A673 (cell line): ENCODE measurements around the gene BIRC6. TPM values are rescaled to one million over a fixed set of nuclear protein-coding genes. Genes with fewer than 3 reads are reported as not detected.
"Not testable (repeated sequence)": the region's sequence is repeated elsewhere in the genome, so short reads cannot be mapped to it uniquely, and the experiment has no call there.

ENCODE experiments used
- BruUV-seq: library from RNA; stranded (reverse); fragments of 400-500 nt; replicated peaks from 2 replicates; lab custom pipeline; 2021; lab: Mats Ljungman, UMichigan
- CTCF ChIA-PET: fragments of 300-600 bp; sonication (Branson Sonifier 250); formaldehyde crosslinking; loops from one replicate; lab custom pipeline; 2022; ENCODE audit warnings: antibody characterized with exemption; lab: Charles Lee
- POLR2A ChIA-PET: fragments of 300-600 bp; sonication (Branson Sonifier 250); formaldehyde crosslinking; loops from one replicate; lab custom pipeline; 2022; ENCODE audit warnings: antibody characterized with exemption; ENCODE audit not compliant: low non-redundant PET; lab: Charles Lee
- DNase-seq: peaks from one replicate; pipeline ENCODE4 v3.0.0-alpha.2; 2015; ENCODE audit warnings: low spot score
- H3K27ac ChIP-seq: fragments of 200-600 bp; sonication (generic); 2 replicates; pipeline ENCODE4 v1.5.1; 2016; ENCODE audit warnings: mixed run types, low read depth, mild to moderate bottlenecking, mixed read lengths, antibody characterized with exemption, low read length; ENCODE audit not compliant: poor library complexity, severe bottlenecking
- H3K27me3 ChIP-seq: fragments of 200-600 bp; sonication (generic); replicated peaks from 2 replicates; pipeline ENCODE4 v1.6.1; 2017; ENCODE audit warnings: mixed run types, low read depth, mild to moderate bottlenecking, mixed read lengths, antibody characterized with exemption, low read length; ENCODE audit not compliant: insufficient read depth, poor library complexity
- H3K36me3 ChIP-seq: fragments of 200-600 bp; sonication (generic); 2 replicates; pipeline ENCODE4 v1.6.1; 2016; ENCODE audit warnings: mixed run types, mild to moderate bottlenecking, mixed read lengths, antibody characterized with exemption, low read length; ENCODE audit not compliant: insufficient read depth, poor library complexity, severe bottlenecking
- H3K4me1 ChIP-seq: fragments of 200-600 bp; sonication (generic); 2 replicates; pipeline ENCODE4 v1.6.1; 2017; ENCODE audit warnings: mixed run types, mild to moderate bottlenecking, mixed read lengths, antibody characterized with exemption, low read length; ENCODE audit not compliant: insufficient read depth, poor library complexity, severe bottlenecking
- H3K4me3 ChIP-seq: fragments of 200-600 bp; sonication (generic); 2 replicates; pipeline ENCODE4 v1.5.1; 2016; ENCODE audit warnings: low read depth, mixed run types, mild to moderate bottlenecking, mixed read lengths, low read length; ENCODE audit not compliant: poor library complexity, severe bottlenecking
- H3K9me3 ChIP-seq: fragments of 200-600 bp; sonication (generic); 2 replicates; pipeline ENCODE4 v1.6.1; 2016; ENCODE audit warnings: mixed run types, low read depth, mild to moderate bottlenecking, mixed read lengths, antibody characterized with exemption, low read length; ENCODE audit not compliant: poor library complexity, severe bottlenecking
- CTCF ChIP-seq: fragments of 300-800, 200-600 bp; sonication (generic); conservative IDR thresholded peaks from 2 replicates; pipeline ENCODE4 v1.5.1; 2017; ENCODE audit warnings: low read depth, mild to moderate bottlenecking, antibody characterized with exemption, low read length, moderate library complexity, mixed read lengths
- EZH2 ChIP-seq: fragments of 200-600 bp; sonication (generic); IDR thresholded peaks from 2 replicates; pipeline ENCODE4 v1.6.1; 2017; ENCODE audit warnings: borderline replicate concordance, low read depth, mild to moderate bottlenecking, mixed read lengths, antibody characterized with exemption, low read length; ENCODE audit not compliant: poor library complexity, severe bottlenecking
- intact Hi-C: fragments of 100-400 bp; cut with micrococcal nuclease; formaldehyde crosslinking; loops from one replicate; pipeline ENCODE4 v1.10.0; 2022; ENCODE audit not compliant: unreplicated experiment
- total RNA-seq: library from RNA; stranded (reverse); gene quantifications from 2 replicates; pipeline ENCODE4 v1.2.3, GENCODE V29; 2021

Gene BIRC6
- total RNA-seq, 1 experiment from 2014 or later, result 75.9 TPM

DNA sequence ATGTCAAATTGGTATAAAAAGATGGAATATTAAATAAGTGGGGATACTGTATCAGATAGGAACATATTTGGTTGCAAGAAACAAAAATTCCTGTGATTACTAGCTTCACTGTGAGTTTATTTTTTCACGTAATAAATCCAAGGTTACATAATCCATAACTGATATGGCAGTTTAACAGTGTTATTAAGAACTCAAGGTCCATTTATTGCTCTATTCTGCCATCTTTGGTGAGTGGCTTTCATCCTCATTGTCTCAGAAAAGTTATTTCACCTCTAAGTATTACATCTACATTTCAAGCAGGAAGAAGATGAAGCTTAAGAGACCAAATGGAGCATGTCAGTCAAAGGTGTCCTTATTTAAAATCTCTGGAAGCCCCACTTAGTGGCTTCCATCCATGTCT is 41.9 kb upstream of the BIRC6 start:
- ChIA-PET POLR2A (interaction anchor here (0.6 kb wide), 1 partner anchor 17 kb away, joined by 4 read pairs; no protein-coding TSS in a partner anchor), CTCF (no interaction called here)
- H3K4me3 ChIP-seq, result no peak overlapping the region
- no peak overlapping the region for H3K27ac ChIP-seq
- no peaks in the 10 kb centered on the region for H3K4me1 ChIP-seq
- no peak for DNase-seq
- no peak for TF ChIP-seq EZH2
- H3K27me3 ChIP-seq, result no peaks in the 10 kb centered on the region
- H3K36me3 ChIP-seq, result no peaks in the 10 kb centered on the region
- BruUV-seq, result no TSS peak
- H3K9me3 ChIP-seq, result no peaks in the 10 kb centered on the region
- intact Hi-C loops, result no loop called here

- H3K4me3 ChIP-seq, DNase-seq, POLR2A ChIA-PET, H3K27me3 ChIP-seq, H3K9me3 ChIP-seq, H3K27ac ChIP-seq, intact Hi-C loops, H3K4me1 ChIP-seq, BruUV-seq, CTCF ChIA-PET, H3K36me3 ChIP-seq: not testable (repeated sequence)
Measured at GRCh38 chr2:32328679-32329078, 28.1 kb upstream of the BIRC6 start.

- intact Hi-C loops, H3K27me3 ChIP-seq, H3K9me3 ChIP-seq, POLR2A ChIA-PET, H3K36me3 ChIP-seq, H3K4me1 ChIP-seq, H3K27ac ChIP-seq, DNase-seq, BruUV-seq, H3K4me3 ChIP-seq, CTCF ChIA-PET: not testable (repeated sequence)
Measured at GRCh38 chr2:32329180-32329980, 27.4 kb upstream of the BIRC6 start.

DNA sequence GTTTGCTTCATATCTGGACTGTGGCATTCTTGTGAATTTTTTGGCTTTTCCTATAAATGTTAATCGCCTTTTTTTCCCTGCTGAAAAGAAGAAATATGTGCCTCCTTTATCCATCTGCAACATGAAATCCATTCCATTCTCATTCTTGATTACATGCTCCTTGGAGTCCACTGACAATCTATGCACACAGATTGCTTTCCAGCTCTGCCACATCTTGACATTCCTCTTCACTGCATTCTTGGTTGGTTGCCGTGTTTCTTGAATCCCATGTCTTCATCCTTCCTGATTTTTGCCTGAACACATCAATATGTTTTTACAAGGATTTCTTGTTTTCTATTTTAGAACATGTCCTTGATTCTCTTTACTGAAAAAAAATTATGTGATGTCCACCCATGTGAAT is 26.7 kb upstream of the BIRC6 start:
- Histone ChIP-seq H3K9me3 (no peaks in the 10 kb centered on the region), H3K27me3 (no peaks in the 10 kb centered on the region), H3K27ac (no peak overlapping the region), H3K36me3 (no peaks in the 10 kb centered on the region), H3K4me3 (no peak overlapping the region), H3K4me1 (no peaks in the 10 kb centered on the region)
- ChIA-PET POLR2A (no interaction called here), CTCF (no interaction called here)
- DNase-seq, result no peak
- intact Hi-C loops, result no loop called here
- TF ChIP-seq CTCF, result no peak
- TF ChIP-seq EZH2, result no peak
- no TSS peak for BruUV-seq
